GM18508 (cell line): Measurements from ENCODE around the gene FUT3.

Source experiments
- ATAC-seq: cut with Tn5 transposase; IDR thresholded peaks from one replicate; pipeline ENCODE4 v1.9.1; 2021; ENCODE audit warnings: moderate number of reproducible peaks; ENCODE audit not compliant: insufficient read depth, unreplicated experiment

Gene FUT3

GRCh38 chr19:5827891-5828660 is 23.2 kb downstream of the FUT3 start:
- ATAC-seq, result peak; percentile 37

- ATAC-seq, result no peak
These were observed 23.8 kb downstream of the FUT3 start for GRCh38 chr19:5827342-5827890.

- no peak for ATAC-seq
These were observed 24.5 kb downstream of the FUT3 start for GRCh38 chr19:5826531-5827341.

- ATAC-seq, result no peak
These were observed 26.1 kb downstream of the FUT3 start for GRCh38 chr19:5825178-5825577.

GRCh38 chr19:5824751-5825150 is 26.5 kb downstream of the FUT3 start:
- no peak for ATAC-seq

GRCh38 chr19:5823579-5824281 is 27.5 kb downstream of the FUT3 start:
- no peak for ATAC-seq

GRCh38 chr19:5822181-5822844 is 28.9 kb downstream of the FUT3 start:
- ATAC-seq, result no peak

GRCh38 chr19:5821521-5822180 is 29.6 kb downstream of the FUT3 start:
- ATAC-seq, result no peak

- ATAC-seq, result no peak
These were observed 30.5 kb downstream of the FUT3 start for GRCh38 chr19:5820785-5821184.

- ATAC-seq, result no peak
These were observed 32.7 kb downstream of the FUT3 start for GRCh38 chr19:5818594-5818993.

- no peak for ATAC-seq
These were observed 34.0 kb downstream of the FUT3 start for GRCh38 chr19:5817218-5817617.

- no peak for ATAC-seq
These were observed 36.4 kb downstream of the FUT3 start for GRCh38 chr19:5814852-5815246.

- no peak for ATAC-seq
These were observed 37.0 kb downstream of the FUT3 start for GRCh38 chr19:5814123-5814851.

- ATAC-seq, result no peak
These were observed 40.1 kb downstream of the FUT3 start for GRCh38 chr19:5811117-5811516.

GRCh38 chr19:5809469-5809868 is 41.8 kb downstream of the FUT3 start:
- ATAC-seq, result no peak

GRCh38 chr19:5809053-5809452 is 42.2 kb downstream of the FUT3 start:
- ATAC-seq, result no peak

- no peak for ATAC-seq
These were observed 43.0 kb downstream of the FUT3 start for GRCh38 chr19:5808120-5808816.

GRCh38 chr19:5806905-5807304 is 44.3 kb downstream of the FUT3 start:
- ATAC-seq, result no peak

GRCh38 chr19:5806133-5806489 is 45.1 kb downstream of the FUT3 start:
- no peak for ATAC-seq
